Stimulated activated CD4-positive, alpha-beta T cell treated with anti-CD3 and anti-CD28 coated beads, Interleukin-12 subunit alpha, Interleukin-12 subunit beta, amount 100 ng/mL, for 4 hours (primary cell): ENCODE results near the gene PF4V1.

Experiments used
- DNase-seq: peaks from one replicate; pipeline ENCODE4 v3.0.0-alpha.2; 2020

Gene PF4V1

GRCh38 chr4:73853246-73853704 is at the start of gene PF4V1:
PF4V1 (plus strand) TSS chr4:73853296; CDS start chr4:73853363, 67 bp downstream.
- no peak for DNase-seq

- DNase-seq: no peak
Measured at GRCh38 chr4:73810191-73810590, 42.9 kb upstream of the PF4V1 start.

GRCh38 chr4:73811841-73812240 is 41.3 kb upstream of the PF4V1 start:
- DNase-seq: no peak

GRCh38 chr4:73814679-73815078 is 38.4 kb upstream of the PF4V1 start:
- DNase-seq: no peak

- no peak for DNase-seq
Measured at GRCh38 chr4:73815145-73815544, 38.0 kb upstream of the PF4V1 start.

GRCh38 chr4:73816814-73817213 is 36.3 kb upstream of the PF4V1 start:
- no peak for DNase-seq

- DNase-seq: no peak
Measured at GRCh38 chr4:73817341-73817740, 35.8 kb upstream of the PF4V1 start.

GRCh38 chr4:73821325-73821724 is 31.8 kb upstream of the PF4V1 start:
- DNase-seq: no peak

- DNase-seq: no peak
Measured at GRCh38 chr4:73822389-73822788, 30.7 kb upstream of the PF4V1 start.

GRCh38 chr4:73822812-73823504 is 30.1 kb upstream of the PF4V1 start:
- DNase-seq: no peak

- no peak for DNase-seq
Measured at GRCh38 chr4:73823760-73824159, 29.3 kb upstream of the PF4V1 start.

GRCh38 chr4:73828956-73829355 is 24.1 kb upstream of the PF4V1 start:
- DNase-seq: no peak

GRCh38 chr4:73831569-73831968 is 21.5 kb upstream of the PF4V1 start:
- no peak for DNase-seq

GRCh38 chr4:73832651-73833237 is 20.4 kb upstream of the PF4V1 start:
- DNase-seq: no peak

GRCh38 chr4:73836373-73837279 is 16.5 kb upstream of the PF4V1 start, which contains the start of gene CXCL6:
CXCL6 (plus strand) TSS chr4:73836678; CDS start chr4:73836751, 73 bp downstream.
- no peak for DNase-seq

- no peak for DNase-seq
Measured at GRCh38 chr4:73839071-73839470, 14.0 kb upstream of the PF4V1 start.

- DNase-seq: no peak
Measured at GRCh38 chr4:73839715-73840114, 13.4 kb upstream of the PF4V1 start.

GRCh38 chr4:73841243-73841925 is 11.7 kb upstream of the PF4V1 start:
- no peak for DNase-seq

- no peak for DNase-seq
Measured at GRCh38 chr4:73842696-73843095, 10.4 kb upstream of the PF4V1 start.

- no peak for DNase-seq
Measured at GRCh38 chr4:73843369-73843768, 9.7 kb upstream of the PF4V1 start.

GRCh38 chr4:73844345-73844744 is 8.8 kb upstream of the PF4V1 start:
- DNase-seq: no peak

GRCh38 chr4:73844806-73845205 is 8.3 kb upstream of the PF4V1 start:
- no peak for DNase-seq
